ENCODE measurements around the gene MDH1B.

DNA sequence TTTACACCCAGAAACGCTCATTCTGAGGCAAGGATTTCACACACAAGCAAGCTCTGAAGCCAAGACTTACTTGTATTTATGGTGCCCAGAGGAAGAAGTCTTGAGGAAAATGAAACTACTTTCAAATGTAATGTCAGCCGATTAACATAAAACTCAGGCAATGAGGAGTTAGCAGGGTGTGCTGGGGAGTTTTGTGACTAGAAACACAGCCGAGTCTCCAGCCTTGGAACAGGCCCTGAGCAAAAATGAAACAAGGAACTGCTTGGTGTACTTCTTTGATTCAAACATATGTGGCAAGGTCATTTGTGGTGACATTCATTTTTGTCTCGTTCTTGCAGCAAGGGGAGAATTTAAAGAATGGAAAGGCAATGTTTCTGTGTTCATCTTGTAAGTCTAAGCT lies 51.4 kb downstream of the MDH1B start:
- TF ChIP-seq JUND (IDR thresholded peaks at IDR 0.05) (no peak), POLR2A (IDR thresholded peaks at IDR 0.05; ENCODE audit: borderline replicate concordance, extremely low read depth, insufficient read depth, insufficient read length) (no peak), POLR2AphosphoS5 (IDR thresholded peaks at IDR 0.05; ENCODE audit: low read depth, low read length) (no peak), SP1 (IDR thresholded peaks at IDR 0.05; ENCODE audit: low read depth) (no peak), RAD21 (IDR thresholded peaks at IDR 0.05; ENCODE audit: low read depth) (no peak), ELF1 (IDR thresholded peaks at IDR 0.05; ENCODE audit: borderline replicate concordance, low read depth) (no peak), SRF (IDR thresholded peaks at IDR 0.05; ENCODE audit: low read depth) (no peak), TCF7L2 (IDR thresholded peaks at IDR 0.05; ENCODE audit: borderline replicate concordance, extremely low read depth, insufficient read depth, insufficient read length) (no peak), SIN3A (IDR thresholded peaks at IDR 0.05; ENCODE audit: low read depth) (no peak), EZH2 (IDR thresholded peaks at IDR 0.05) (no peak)
- TF ChIP-seq, protein P1, sequence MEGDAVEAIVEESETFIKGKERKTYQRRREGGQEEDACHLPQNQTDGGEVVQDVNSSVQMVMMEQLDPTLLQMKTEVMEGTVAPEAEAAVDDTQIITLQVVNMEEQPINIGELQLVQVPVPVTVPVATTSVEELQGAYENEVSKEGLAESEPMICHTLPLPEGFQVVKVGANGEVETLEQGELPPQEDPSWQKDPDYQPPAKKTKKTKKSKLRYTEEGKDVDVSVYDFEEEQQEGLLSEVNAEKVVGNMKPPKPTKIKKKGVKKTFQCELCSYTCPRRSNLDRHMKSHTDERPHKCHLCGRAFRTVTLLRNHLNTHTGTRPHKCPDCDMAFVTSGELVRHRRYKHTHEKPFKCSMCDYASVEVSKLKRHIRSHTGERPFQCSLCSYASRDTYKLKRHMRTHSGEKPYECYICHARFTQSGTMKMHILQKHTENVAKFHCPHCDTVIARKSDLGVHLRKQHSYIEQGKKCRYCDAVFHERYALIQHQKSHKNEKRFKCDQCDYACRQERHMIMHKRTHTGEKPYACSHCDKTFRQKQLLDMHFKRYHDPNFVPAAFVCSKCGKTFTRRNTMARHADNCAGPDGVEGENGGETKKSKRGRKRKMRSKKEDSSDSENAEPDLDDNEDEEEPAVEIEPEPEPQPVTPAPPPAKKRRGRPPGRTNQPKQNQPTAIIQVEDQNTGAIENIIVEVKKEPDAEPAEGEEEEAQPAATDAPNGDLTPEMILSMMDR (IDR thresholded peaks at IDR 0.05 in 2 of 3, conservative IDR thresholded peaks at IDR 0.05 in 1 of 3; ENCODE audit: borderline replicate concordance in 1 of 3, insufficient read depth in 1 of 3, low read depth in 2 of 3, low read length in 2 of 3): no peak
- TF ChIP-seq, protein P2, sequence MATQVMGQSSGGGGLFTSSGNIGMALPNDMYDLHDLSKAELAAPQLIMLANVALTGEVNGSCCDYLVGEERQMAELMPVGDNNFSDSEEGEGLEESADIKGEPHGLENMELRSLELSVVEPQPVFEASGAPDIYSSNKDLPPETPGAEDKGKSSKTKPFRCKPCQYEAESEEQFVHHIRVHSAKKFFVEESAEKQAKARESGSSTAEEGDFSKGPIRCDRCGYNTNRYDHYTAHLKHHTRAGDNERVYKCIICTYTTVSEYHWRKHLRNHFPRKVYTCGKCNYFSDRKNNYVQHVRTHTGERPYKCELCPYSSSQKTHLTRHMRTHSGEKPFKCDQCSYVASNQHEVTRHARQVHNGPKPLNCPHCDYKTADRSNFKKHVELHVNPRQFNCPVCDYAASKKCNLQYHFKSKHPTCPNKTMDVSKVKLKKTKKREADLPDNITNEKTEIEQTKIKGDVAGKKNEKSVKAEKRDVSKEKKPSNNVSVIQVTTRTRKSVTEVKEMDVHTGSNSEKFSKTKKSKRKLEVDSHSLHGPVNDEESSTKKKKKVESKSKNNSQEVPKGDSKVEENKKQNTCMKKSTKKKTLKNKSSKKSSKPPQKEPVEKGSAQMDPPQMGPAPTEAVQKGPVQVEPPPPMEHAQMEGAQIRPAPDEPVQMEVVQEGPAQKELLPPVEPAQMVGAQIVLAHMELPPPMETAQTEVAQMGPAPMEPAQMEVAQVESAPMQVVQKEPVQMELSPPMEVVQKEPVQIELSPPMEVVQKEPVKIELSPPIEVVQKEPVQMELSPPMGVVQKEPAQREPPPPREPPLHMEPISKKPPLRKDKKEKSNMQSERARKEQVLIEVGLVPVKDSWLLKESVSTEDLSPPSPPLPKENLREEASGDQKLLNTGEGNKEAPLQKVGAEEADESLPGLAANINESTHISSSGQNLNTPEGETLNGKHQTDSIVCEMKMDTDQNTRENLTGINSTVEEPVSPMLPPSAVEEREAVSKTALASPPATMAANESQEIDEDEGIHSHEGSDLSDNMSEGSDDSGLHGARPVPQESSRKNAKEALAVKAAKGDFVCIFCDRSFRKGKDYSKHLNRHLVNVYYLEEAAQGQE (IDR thresholded peaks at IDR 0.05; ENCODE audit: low read depth): no peak
- TF ChIP-seq, protein P3, sequence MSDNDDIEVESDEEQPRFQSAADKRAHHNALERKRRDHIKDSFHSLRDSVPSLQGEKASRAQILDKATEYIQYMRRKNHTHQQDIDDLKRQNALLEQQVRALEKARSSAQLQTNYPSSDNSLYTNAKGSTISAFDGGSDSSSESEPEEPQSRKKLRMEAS (IDR thresholded peaks at IDR 0.05): no peak
